Activated T-cell treated with anti-CD3 and anti-CD28 coated beads for 1 hour (primary cell): ENCODE data around the gene RCSD1.
A peak's percentile ranks its signal among the peaks of the same experiment; 100 is the strongest.

Experiments
- DNase-seq: peaks from one replicate; pipeline ENCODE4 v3.0.0-alpha.2; 2020; ENCODE audit warnings: low read depth

Gene RCSD1

GRCh38 chr1:167693425-167694045 is 63.5 kb downstream of the RCSD1 start:
- DNase-seq, result no peak

DNA sequence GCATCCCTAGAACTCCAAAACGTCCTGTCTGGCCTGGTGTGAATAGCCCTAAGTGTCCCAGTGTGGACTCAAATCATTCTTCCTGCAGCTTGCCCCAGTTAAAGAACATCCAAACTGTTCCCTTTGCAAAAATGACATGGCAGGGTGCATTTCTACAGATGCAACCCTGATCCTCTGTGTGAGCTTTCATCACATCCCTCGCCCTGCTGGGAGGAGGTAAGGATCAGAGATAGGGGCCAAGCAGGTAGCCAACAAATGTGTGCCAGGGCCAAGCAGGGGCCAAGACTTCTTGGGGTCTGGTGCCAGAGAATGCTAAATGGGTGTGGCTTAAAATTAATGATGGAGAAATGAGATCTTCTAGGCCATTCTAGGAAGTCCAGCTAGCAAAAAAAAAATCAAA is 64.7 kb downstream of the RCSD1 start:
- DNase-seq, result no peak

- DNase-seq, result no peak
Measured at GRCh38 chr1:167695147-167695546, 65.1 kb downstream of the RCSD1 start.

DNA sequence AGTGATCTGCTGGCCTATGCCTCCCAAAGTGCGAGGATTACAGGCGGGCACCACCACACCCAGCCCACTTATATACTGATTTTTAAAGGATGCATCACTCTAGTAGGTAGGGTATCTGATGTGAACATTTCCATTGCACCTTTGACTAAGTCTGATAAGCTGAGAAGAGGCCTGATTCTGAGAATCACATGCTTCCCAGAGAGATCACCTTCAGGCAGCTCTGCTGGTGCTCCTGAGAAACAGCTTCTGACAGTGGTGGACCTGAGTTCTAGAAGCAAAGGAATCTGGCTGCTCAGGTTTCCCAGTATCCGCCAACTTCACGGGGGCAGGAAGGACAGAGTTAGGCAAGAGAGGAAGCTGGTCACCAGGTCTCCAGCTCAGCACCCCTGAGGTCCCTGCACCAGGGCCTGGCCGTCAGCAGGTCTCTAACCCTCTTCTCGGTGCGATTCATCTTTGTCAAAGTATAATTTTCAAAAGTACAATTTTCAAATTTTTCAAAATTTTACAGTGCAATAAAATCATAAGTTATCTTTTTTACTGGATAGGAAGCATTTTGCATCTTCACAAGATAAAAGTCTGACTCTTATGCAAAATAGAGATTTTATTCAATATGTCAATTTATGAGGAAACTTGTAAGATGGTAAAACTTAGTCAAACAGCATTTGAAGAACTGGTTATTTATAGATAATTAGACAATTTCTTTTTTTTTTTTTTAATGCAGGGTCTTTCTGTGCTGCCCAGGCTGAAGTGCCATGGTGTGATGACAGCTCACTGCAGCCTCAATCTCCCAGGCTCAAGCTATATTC is 65.9 kb downstream of the RCSD1 start:
- no peak for DNase-seq

DNA sequence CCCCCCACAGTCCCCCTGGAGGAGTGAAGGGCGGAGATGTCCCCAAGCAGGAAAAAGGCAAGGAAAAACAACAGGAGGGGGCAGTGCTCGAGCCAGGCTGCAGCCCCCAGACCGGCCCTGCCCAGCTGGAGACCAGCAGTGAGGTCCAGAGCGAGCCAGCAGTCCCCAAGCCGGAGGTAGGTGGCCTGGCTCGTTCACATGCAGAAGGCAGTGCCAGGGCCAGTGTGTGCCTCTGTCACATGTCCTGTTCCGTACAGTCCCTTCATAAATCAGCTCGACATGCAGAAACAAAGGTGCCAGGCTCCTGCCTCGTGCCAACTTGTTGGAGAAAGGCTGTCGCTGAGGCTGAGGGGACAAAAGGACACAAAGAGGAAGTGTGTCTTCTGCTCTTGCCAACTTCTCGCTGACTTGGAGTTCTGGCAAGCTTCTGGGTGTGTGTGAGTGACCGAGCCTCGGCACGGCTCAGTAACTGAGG is 67.7 kb downstream of the RCSD1 start:
- no peak for DNase-seq

DNA sequence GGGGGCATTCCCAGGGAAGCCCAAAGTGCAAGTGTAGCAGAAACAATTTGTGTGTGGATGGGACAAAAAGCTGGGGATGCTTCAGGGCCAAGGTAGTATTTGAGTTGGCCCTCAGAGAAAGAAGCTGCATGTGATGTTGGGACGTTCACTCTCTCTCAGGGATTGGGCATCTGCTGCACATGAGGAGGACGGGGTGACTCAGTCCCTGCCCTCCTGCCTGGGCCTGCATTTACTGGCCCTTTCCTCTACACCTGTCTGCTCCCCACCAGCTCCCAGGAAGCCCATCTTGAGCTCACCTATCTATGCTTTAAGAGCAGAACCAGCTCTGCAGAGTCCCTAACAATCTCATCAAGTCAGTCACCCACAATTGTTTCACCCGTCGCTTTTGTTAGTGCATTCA is 68.3 kb downstream of the RCSD1 start:
- DNase-seq, result no peak

DNA sequence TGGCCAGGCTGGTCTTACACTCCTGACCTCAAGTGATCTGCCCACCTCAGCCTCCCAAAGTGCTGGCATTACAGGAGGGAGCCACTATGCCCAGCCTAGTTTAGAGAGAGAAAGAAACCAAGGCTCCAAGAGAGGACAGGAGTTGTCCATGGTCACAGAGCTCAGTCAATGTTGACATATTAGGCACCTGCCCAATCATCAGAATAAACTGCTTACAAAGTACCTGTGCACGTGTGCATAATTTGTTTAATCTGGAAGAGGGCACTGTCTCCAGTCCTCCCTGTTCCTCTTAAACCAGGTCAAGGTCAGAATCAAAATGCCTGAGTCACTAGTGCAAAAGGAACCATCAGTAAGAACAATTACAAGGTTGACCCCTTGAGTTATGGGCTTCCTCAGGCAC is 71.5 kb downstream of the RCSD1 start:
- no peak for DNase-seq

GRCh38 chr1:167703557-167703956 is 73.5 kb downstream of the RCSD1 start:
- DNase-seq, result no peak

- no peak for DNase-seq
Measured at GRCh38 chr1:167704715-167705114, 74.7 kb downstream of the RCSD1 start.

- no peak for DNase-seq
Measured at GRCh38 chr1:167705250-167705649, 75.2 kb downstream of the RCSD1 start.

- DNase-seq, result no peak
Measured at GRCh38 chr1:167706363-167706762, 76.3 kb downstream of the RCSD1 start.

DNA sequence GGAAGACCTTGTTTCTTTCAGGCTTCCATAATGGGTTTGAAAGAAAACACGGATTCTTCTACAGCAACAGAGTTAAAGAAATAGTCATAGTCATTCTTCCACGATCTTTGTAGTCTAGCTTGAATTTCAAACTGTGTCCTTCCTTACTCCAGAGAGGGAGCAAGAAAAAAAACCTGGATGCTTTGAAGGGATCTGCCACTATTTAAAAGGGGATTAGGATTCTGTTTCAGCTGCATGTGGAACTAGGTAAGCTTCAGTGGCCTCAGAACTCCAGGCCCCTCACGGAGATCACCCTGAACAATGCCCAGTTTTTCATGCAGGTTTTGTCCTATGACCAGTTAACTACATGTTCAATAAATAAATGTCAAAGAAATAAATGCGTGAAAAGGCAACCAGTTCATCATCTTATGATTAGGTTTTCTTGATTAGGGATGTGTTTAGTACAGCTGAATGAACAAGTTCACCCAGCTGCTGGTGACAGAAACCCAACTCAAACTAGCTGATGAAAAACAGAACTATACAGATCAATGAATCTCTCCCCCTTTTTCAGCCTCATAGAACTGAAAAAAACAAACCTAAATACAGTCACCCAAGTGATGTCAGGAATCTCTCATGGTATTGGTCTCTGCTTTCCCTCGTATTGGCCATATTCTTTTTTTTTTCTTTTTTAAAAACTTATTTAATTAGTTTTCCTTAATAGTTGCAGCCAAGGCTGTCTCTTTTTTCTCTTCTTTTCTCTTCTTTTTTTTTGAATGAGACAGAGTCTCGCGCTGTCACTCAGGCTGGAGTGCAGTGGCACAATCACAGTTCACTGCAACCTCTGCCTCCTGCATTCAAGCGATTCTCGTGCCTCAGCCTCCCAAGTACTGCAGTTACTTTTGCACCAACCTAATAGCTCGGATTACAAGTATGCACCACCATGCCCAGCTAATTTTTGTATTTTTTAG is 77.2 kb downstream of the RCSD1 start:
- no peak for DNase-seq

DNA sequence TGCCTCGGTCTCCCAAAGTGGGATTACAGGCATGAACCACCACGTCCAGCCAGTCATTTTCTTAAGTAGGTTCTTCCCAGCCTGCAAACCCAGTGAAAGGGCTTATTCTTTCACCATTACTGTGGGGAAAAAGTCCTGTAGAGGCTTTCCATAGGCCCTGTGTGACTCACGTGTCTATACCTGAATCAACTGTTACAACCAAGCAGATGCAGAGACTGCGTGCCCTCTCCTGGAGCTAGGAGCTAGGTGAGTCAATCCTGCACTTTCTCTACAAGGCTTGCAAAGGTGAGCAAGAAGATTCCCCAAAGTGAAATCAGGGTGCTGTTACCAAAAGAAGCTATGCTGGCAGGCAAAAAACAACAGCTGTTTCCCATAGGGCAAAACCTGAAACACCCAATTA is 77.9 kb downstream of the RCSD1 start:
- DNase-seq, result no peak

DNA sequence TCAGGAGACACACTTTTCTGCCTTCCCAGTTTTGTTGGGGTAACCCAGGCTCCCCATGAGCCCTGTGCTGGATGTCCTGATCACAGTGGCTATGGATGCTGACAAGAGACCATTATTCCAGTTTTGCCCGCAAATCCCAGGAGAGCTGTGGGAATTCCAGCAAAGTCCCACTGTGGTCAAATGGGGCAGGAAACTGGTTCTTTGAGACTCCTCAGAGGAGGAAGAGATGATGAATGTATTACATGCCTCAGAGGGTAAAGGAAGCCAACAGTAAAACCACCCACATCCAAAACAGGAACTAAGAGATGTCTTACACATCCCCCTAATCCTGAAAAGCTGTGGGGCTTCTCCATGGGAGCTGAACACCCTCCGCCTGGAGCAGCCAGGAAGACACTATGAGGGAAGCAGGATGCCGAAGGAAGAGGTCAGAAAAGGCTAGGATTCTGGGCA is 78.9 kb downstream of the RCSD1 start:
- no peak for DNase-seq

- no peak for DNase-seq
Measured at GRCh38 chr1:167710836-167711235, 80.8 kb downstream of the RCSD1 start.

DNA sequence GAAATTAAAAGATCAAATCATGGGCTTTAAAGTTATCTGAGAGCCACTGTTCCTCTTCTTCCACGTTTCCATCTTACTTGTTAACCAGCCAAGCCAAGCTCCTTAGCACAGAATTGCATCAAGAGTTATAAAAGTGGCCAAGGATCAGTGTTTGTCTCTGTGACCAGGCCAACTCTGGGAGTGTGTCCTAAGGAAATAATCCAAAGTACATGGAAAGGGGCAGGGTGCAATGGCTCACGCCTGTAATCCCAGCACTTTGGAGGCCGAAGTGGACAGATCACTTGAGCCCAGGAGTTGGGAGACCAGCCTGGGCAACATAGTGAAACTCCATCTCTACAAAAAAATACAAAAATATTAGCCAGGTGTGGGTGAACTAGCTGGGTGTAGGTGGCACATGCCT is 81.8 kb downstream of the RCSD1 start:
- DNase-seq, result no peak

- DNase-seq, result no peak
Measured at GRCh38 chr1:167713330-167714081, 83.5 kb downstream of the RCSD1 start.

DNA sequence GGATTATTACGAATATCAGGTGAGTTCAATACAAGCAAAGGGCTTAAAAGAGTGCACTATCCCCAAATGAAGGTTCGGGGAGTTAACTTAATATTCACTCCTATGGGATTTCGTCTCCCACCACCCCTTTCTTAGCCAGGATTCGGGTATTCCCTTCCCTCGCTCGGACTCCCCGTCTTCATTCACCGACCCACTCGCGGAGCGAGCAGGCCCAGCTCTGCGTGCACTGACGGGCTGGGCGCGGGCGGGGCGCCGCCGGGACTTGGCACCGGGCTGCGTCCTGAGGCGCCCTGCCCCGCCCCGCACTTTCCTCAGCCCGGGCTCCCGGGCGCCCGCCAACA is 84.0 kb downstream of the RCSD1 start:
- no peak for DNase-seq

DNA sequence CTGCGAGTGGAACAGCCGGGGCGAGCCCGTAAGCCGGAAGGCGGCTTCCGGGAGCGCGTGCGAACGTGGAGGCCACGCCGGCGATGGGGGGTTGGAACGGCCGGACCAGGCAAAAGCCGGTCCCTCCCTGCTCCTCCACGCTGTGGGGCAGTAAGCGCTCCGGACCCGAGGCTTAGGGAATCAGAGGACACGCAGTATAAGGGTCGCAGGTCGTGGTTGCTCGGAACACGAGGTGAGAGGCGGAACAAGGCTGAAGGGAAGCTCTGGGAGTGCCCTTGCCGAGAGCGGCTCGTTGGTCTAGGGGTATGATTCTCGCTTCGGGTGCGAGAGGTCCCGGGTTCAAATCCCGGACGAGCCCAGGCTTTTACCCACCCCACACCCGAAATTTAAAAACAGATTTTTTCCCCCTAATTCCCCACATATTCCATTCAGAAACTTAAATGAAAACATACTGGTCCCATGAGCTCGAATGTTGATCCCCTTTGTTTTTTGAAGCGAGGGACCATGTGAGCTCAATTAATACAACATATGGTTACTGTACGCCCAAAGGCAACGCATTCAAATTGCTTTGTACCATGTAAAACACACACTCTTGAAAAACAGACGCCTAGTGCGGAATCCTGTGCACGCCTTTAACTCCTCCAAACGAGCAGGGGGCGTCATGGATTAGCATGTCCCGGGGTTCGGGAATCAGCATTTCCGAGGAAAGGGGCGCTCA is 84.6 kb downstream of the RCSD1 start:
- peak; percentile 89 for DNase-seq

DNA sequence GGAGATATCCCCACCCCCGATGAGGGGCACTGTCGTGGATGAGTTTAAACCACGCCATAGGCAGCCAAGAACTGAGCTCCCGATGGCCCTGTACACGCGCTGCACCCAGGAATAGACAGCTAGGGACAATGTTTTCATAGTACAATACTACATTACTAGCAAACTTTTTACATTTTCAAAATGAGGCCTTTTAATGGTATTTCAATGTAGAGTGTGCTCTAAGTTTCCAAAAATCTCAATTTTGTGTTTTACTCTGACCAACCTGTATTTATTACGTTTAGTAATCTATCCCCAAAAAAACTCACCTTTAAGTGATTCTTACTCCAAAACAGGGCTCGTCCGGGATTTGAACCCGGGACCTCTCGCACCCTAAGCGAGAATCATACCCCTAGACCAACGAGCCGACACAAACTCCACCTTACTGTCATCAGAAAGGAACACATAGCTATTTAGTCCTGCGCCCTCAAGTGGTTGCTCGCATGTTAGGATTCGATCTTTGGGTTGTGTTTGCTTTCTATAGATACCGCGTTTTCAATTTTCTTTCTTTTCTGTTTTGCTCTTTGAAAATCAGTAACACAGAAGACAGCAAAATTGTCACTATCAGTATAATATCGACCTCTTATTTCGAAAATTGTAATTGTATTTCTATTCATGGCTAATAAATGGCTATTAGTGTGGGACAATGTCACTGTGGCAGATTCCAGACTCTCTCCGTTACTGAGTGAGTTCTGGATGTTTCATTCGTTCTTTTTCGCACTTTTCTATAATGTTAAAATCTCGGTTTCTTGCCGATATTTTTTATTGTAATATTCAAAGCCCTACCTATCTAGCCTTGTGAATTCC is 85.3 kb downstream of the RCSD1 start:
- peak; percentile 80 for DNase-seq

DNA sequence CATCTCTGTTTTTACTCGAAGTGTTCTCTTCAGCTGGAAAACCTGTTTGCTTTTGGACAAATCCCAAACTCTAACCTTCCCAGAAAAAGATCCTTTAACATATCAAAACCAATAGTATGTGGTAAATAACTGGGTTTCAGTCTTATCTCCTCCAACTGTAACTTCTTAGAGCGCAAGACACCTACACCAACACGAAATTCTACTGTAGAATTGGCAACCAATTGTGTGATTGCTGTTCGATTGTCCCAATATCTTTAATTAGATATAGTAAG is 85.9 kb downstream of the RCSD1 start:
- no peak for DNase-seq
